GM18907 (cell line): ENCODE data around the gene SLCO4A1.

Experiments
- ATAC-seq: cut with Tn5 transposase; IDR thresholded peaks from one replicate; pipeline ENCODE4 v1.9.1; 2021; ENCODE audit warnings: mild to moderate bottlenecking, moderate library complexity; ENCODE audit not compliant: unreplicated experiment

Gene SLCO4A1

DNA sequence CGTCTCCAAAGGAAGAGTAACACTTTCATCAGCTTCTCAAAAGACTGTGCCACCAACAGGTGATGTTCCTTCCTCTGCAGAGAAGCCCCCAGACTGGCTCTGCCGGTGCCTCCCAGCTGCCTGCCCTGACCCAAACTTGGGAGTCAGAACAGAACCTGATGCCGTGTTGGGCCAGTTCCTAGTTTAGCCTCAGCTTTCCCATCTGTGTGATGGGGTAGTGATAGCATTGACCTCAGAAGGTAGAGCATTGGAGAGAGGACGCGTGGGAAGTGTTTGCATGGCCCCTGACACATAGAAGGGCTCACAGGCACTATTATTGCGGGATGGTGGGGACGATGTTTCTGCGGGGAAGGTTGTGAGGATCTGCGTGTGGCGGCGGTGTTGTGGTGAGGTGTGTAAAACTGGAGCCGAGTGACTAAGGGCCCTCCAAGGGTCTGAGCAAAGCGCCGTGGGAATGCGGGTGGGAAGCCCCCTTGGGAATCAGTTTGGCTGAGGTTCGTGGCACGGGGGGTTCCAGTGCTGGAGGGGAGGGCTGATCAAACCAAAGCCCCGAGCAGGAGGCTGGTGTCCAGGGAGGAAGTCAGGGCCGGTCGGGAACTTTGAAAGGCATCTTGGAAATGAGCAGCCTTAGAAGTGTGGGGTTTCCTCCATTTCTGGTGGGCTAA lies 68.0 kb downstream of the SLCO4A1 start:
- no peak for ATAC-seq

DNA sequence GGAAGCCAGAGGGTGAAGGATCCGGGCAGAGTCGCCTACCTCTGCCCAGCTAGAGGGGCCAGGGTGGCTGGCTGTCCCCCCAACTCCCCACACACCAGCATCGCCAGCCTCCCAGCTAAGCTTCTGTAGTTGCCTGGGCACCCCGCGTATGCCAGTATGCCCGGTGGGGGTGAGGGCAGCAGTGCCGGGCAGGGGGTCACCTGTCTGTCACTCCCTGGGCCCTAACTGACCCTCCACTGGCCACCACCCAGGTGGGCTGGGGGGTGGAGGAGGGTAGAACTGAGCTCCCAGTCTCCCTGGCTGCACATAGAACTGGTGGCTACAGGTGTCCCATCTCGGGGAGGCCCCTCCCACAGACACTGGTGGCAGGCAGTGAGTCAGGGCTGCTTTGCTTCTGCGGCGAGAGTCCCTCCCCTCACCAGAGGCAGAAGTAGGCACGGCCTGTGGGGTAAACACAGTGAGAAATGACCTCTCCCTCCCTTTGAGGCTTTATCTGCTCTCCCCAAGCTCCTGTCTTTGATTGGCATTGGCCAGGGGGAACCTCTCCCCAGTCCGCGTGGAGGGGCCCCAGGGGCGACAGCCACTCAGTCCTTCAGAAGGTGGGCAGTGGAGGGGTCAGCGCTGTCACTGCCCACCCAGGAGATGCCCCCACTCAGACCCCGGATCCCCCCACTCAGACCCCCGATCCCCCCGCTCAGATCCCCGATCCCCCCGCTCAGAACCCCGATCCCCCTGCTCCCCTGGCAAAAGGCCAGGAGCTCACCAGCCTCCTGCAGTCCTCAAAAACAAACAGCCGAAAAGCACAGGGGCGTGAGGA lies 68.8 kb downstream of the SLCO4A1 start:
- ATAC-seq = no peak

DNA sequence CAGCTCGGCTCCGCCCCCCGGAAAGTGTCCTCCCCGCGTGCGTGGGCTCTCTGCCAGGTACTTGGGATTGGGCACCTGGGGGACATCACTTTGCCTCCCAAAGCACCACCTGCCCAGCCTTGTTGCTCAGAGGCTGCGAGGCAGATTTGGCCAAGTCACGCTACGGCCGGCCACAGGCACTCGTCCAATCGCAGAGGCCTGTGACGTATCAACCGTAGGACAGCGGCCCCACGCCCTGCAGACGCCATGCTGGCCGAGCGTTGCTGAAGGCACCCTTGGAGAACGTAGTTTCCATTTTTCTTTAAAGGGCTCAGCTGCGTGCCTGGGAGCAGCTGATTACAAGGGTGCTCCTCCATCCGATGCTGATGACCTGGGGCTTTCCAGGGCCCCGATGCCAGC lies 69.4 kb downstream of the SLCO4A1 start:
- ATAC-seq = no peak

DNA sequence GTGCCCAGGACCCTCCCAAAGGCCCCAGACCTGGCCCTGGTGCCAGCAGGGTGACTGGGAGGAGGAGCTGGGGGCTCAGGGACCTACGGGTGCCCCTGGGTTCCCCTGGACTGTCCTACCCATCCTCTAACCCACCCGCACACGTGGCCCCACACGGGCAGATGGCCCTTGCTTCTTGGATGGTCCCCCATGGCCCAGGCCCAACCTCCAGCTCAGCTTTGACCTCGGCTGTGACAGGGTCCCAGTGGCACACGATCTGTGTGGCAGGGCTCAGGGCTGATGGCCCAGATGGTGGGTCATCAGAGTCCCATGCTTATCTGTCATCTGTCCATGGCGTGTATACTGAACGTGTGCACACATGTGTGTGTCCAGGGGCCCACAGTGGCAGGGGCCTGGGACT lies 70.3 kb downstream of the SLCO4A1 start:
- no peak for ATAC-seq

DNA sequence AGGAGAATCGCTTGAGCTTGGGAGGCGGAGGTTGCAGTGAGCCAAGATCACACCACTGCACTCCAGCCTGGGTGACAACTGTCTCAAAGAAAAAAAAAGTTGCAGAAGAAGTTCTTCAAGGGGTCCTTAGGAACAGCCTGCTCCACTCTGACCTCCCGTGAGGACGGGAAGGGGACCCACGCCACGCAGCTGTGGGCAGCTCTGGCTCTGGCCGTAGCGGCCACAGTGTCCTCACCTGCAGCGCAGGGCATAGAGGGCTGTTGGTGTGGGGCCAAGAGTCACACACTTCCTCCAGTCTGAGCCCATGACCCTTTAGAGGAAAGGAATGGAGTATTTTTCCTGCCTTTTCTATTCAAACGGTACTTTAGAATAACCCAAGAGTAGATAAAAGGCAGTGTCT lies 71.7 kb downstream of the SLCO4A1 start:
- ATAC-seq = no peak

DNA sequence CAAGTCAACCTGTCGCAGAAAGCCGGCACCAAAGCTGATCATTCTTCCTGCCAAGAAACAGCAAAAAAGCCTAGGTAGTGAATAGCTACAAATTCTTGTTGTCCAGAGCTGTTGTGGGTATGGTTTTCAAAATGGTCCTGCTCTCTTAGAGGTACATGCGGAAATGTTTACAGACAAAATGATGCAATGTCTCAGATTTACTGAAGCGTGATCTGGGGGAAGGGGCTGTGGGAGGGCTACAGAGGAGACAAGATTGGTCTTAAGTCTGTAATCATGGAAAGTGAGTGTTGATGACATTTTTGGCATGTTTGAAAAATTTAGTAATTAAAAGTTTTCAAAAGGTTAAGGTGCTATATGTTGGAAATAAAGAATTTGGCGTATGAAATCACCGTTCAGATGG lies 72.5 kb downstream of the SLCO4A1 start:
- no peak for ATAC-seq

DNA sequence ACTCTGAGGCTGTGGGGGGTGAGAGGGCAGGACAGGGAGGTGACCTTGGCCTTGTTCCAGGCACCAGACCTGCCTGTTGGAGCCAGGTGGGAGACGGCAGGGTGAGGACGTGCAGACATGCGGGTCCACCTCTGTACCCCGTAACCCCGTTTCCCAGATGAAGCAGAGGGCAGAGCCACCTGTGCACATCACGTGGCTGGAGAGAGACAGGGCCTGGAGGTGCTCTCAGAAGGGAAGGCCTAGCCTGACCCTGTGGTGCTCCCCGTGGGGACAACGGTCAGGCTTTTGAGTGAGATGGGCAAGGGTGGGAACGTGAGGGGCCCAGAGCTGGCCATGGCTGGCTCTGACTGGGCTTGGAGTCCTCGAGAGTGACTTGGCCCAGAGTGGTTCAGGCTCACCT lies 72.9 kb downstream of the SLCO4A1 start:
- no peak for ATAC-seq

DNA sequence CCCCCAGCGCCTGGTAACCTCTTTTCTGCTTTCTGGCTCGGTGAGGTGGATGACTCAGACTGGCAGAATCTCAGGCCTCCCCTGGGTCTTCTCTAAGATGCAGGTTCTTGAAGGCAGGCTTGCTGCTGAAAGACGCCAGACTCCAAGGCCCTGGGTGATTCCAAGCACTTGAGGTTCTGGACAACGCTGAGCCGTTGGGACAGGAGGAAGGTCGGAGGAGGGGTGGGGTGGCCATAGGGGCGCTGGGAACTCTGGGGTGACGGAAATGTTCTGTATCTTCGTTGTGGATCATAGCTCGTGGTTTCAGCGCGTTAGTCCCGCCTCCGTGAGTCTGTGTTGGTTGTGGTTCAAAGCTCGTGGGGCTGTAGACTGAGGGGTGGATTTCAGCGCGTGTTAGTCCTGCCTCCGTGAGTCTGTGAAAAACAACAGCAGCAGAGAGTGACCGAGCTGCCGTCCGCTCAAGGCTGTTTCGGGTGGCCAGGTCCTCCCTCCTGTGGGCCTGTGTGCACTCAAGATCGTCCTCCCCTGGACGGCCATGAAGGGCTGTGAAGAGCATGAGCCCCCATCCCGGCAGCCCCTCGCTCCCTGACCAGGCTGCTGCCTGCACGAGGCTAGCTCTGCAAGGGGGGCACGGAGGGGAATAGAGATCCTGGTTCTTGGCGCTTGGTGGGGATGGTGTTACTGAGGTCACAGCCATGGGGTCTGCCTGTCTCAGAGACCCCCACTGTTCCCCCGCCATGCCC lies 74.1 kb downstream of the SLCO4A1 start:
- no peak for ATAC-seq

DNA sequence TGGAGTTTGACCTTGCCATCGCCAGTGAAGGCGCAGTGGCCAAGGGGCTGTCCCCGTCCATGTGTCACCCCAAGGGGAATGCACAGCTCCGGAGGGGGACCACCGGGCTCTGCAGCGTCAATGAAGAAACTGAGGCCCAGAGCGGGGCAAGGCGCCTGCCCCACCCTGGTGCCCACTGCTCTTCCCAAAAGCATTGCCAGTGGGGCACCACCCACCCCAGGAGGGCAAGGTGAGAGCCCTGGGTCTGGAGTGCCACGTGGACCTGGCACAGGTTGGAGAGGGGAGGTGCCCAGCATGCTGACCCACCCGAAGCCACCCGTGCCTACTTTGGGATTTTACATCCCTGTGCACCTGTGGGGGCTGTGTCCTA lies 74.6 kb downstream of the SLCO4A1 start:
- no peak for ATAC-seq

DNA sequence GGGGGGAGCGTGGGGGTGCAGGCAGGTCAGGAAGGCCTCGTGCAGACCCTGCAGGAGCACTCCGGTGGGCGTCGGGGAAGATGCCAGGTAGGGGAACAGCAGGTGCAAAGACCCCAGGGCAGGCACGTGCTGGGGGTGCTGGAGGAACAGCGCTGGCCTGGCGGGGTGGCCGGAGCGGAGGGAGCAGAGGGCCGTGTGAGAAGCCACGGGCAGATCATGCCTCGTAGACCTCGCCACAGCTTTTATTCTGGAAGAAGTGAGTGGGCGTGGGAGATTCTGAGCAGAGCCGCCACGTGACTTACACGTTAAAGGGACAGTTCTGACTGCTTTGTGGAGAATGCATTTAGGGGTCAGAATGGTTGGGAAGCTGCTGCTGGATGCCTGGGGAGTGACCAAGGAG lies 75.6 kb downstream of the SLCO4A1 start:
- ATAC-seq = no peak

DNA sequence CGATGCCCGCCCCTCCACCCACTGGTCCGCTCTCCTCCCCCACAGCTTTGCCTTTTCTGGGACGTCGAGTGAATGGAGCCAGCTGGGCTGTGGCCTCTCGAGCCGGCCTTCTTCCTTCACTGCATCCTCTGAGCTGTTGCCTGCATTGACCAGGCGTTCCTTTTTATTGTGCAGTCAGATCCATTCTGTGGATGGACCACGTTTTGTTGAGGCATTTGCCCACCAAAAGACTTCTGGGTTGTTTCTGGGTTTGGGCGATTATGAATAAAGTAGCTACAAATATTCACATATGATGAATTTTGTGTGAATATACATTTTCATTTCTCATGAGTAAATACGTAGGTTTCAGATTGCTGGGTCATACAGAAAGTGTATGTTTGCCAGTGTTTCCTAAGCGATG lies 76.2 kb downstream of the SLCO4A1 start:
- ATAC-seq = no peak

DNA sequence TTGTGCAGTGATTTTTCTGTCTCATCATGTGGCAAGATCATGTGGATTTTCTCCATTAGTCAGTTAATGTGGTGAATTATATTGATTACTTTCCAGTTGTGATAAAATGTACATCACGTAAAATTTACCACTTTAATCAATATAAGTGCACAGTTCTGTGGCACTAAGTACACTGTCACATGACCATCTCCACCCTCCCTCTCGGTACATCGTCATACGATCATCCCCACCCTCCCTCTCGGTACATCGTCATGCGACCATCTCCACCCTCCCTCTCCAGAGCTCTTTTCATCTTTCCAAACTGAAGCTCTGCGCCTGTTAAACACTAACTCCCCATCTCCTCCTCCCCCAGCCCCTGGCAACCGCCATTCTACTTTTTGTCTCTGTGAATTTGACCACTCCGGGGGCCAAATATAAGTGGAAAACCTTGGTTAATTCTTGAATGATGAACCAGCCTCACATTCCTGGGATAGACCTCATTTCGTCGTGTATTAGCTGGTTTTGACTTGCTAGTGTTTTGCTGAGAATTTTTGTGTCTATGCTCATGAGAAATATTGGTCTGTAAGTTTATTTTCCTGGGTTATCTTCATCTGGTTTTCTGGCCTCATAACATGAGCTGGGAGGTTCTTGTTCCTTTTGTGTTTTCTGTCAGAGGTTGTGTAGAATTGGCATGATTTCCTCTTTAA lies 77.1 kb downstream of the SLCO4A1 start:
- ATAC-seq = no peak
